ENCODE data around the gene SPIN1.

SPIN1 gene

GRCh38 chr9:88390371-88390990 is 2.2 kb downstream of the SPIN1 start:
- no peak for DNase-seq

- no peak for DNase-seq
Measured at GRCh38 chr9:88391236-88391635, 3.0 kb downstream of the SPIN1 start.

GRCh38 chr9:88391921-88392320 is 3.7 kb downstream of the SPIN1 start:
- no peak for DNase-seq

- no peak for DNase-seq
Measured at GRCh38 chr9:88392549-88392948, 4.3 kb downstream of the SPIN1 start.

GRCh38 chr9:88396836-88397577 is 8.8 kb downstream of the SPIN1 start:
- DNase-seq: no peak

- DNase-seq: no peak
Measured at GRCh38 chr9:88398016-88398415, 9.8 kb downstream of the SPIN1 start.

- no peak for DNase-seq
Measured at GRCh38 chr9:88399966-88400365, 11.7 kb downstream of the SPIN1 start.

GRCh38 chr9:88403340-88403739 is 15.1 kb downstream of the SPIN1 start:
- DNase-seq: no peak

- DNase-seq: no peak
Measured at GRCh38 chr9:88406051-88406450, 17.8 kb downstream of the SPIN1 start.

- DNase-seq: no peak
Measured at GRCh38 chr9:88411471-88411870, 23.2 kb downstream of the SPIN1 start.

GRCh38 chr9:88414298-88414697 is 26.1 kb downstream of the SPIN1 start:
- no peak for DNase-seq

- no peak for DNase-seq
Measured at GRCh38 chr9:88418025-88418424, 29.8 kb downstream of the SPIN1 start.

- DNase-seq: no peak
Measured at GRCh38 chr9:88418715-88419540, 30.7 kb downstream of the SPIN1 start.

- no peak for DNase-seq
Measured at GRCh38 chr9:88420227-88420626, 32.0 kb downstream of the SPIN1 start.

- DNase-seq: no peak
Measured at GRCh38 chr9:88421348-88421747, 33.1 kb downstream of the SPIN1 start.

GRCh38 chr9:88425538-88425950 is 37.3 kb downstream of the SPIN1 start:
- DNase-seq: no peak

GRCh38 chr9:88426651-88427050 is 38.4 kb downstream of the SPIN1 start:
- DNase-seq: no peak

GRCh38 chr9:88429595-88430430 is 41.6 kb downstream of the SPIN1 start:
- DNase-seq: no peak

GRCh38 chr9:88433583-88434255 is 45.5 kb downstream of the SPIN1 start:
- DNase-seq: no peak

- DNase-seq: no peak
Measured at GRCh38 chr9:88435336-88435735, 47.1 kb downstream of the SPIN1 start.

- no peak for DNase-seq
Measured at GRCh38 chr9:88436379-88436778, 48.1 kb downstream of the SPIN1 start.

Measured in NCI-H526 treated with DMSO at 0.1 percent for 48 hours (cell line).